ENCODE results near the gene CCNE1. TPM values are rescaled to one million over a fixed set of nuclear protein-coding genes. Genes with fewer than 3 reads are reported as not detected.

Gene CCNE1
- polyA plus RNA-seq, 1 donor (not counting 4 experiments of a cell fraction or from before 2014, with no cell fraction given) = 11.2 TPM

DNA sequence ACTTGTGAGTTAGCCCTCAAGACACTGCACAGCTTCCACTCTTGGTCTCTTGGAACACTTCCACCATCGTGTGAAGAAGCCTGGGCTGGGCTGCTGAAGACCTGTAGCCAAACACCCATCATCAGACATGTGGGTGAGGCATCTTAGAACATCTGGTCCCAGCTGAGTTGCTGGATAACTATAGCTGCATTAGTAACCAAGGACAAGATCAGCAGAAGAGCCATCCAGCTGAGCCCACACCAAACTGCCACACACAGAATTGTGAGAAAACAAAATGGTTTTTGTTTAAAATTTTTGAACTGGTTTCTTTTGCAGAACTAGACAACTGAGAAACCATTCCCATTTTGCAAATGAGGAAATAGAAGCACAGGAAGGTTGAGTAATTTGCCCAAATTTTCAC lies 56.2 kb downstream of the CCNE1 start:
- FAIRE-seq (no peak), DNase-seq (ENCODE audit: low read depth, low spot score) (no peak)
- TF ChIP-seq CTCF (optimal IDR thresholded peaks at IDR 0.05 in 1 of 3, IDR thresholded peaks at IDR 0.05 in 1 of 3, conservative IDR thresholded peaks at IDR 0.05 in 1 of 3; ENCODE audit: extremely low read depth in 1 of 3, insufficient read depth in 2 of 3, low read length in 3 of 3) (no peak), EZH2 (IDR thresholded peaks at IDR 0.05; ENCODE audit: low read length) (no peak)
- Histone ChIP-seq H3K9ac (ENCODE audit: control insufficient read depth, extremely low read depth, insufficient read depth, low read length) (no peak overlapping the region), H4K20me1 (ENCODE audit: control insufficient read depth, extremely low read depth, insufficient read depth, low read length) (no peaks in the 10 kb centered on the region), H3K9me1 (ENCODE audit: control insufficient read depth, extremely low read depth, insufficient read depth, low read length) (no peaks in the 10 kb centered on the region), H3K4me1 (ENCODE audit: control insufficient read depth, extremely low read depth, insufficient read depth, low read length) (peaks cover 3% of the 10 kb centered on the region), H3K27ac (ENCODE audit: control insufficient read depth, insufficient read depth, low read length) (no peak overlapping the region), H3K4me2 (ENCODE audit: control insufficient read depth, extremely low read depth, insufficient read depth, low read depth, low read length) (no peak overlapping the region), H3K79me2 (ENCODE audit: control insufficient read depth, insufficient read depth, low read length) (no peaks in the 10 kb centered on the region), H3K36me3 (ENCODE audit: control insufficient read depth in 2 of 2, extremely low read depth in 1 of 2, insufficient read depth in 2 of 2, low read length in 2 of 2) (no peaks in the 10 kb centered on the region), H2AFZ (ENCODE audit: control insufficient read depth, low read length) (no peak overlapping the region), H3K4me3 (ENCODE audit: control insufficient read depth in 2 of 3, extremely low read depth in 1 of 3, insufficient read depth in 2 of 3, low read depth in 1 of 3, low read length in 3 of 3) (no peak overlapping the region), H3K9me3 (ENCODE audit: control insufficient read depth, low read depth, low read length) (no peaks in the 10 kb centered on the region), H3K27me3 (ENCODE audit: control insufficient read depth, extremely low read depth, insufficient read depth, low read length) (peaks cover 13% of the 10 kb centered on the region)
- dilution Hi-C loops (cut with MboI; ENCODE audit: extremely low pct_ligation_motif_present, low sequenced_read_pairs) = no loop called here

GRCh38 chr19:29871143-29871542 lies 59.4 kb downstream of the CCNE1 start:
- Histone ChIP-seq H3K27ac (ENCODE audit: control insufficient read depth, insufficient read depth, low read length) (no peak overlapping the region), H3K4me2 (ENCODE audit: control insufficient read depth, extremely low read depth, insufficient read depth, low read depth, low read length) (no peak overlapping the region), H3K4me3 (ENCODE audit: control insufficient read depth in 2 of 3, extremely low read depth in 1 of 3, insufficient read depth in 2 of 3, low read depth in 1 of 3, low read length in 3 of 3) (no peak overlapping the region), H3K4me1 (ENCODE audit: control insufficient read depth, extremely low read depth, insufficient read depth, low read length) (peaks cover 3% of the 10 kb centered on the region), H3K79me2 (ENCODE audit: control insufficient read depth, insufficient read depth, low read length) (no peaks in the 10 kb centered on the region), H3K9me3 (ENCODE audit: control insufficient read depth, low read depth, low read length) (no peaks in the 10 kb centered on the region), H3K9me1 (ENCODE audit: control insufficient read depth, extremely low read depth, insufficient read depth, low read length) (no peaks in the 10 kb centered on the region), H3K9ac (ENCODE audit: control insufficient read depth, extremely low read depth, insufficient read depth, low read length) (no peak overlapping the region), H3K27me3 (ENCODE audit: control insufficient read depth, extremely low read depth, insufficient read depth, low read length) (peaks cover 13% of the 10 kb centered on the region), H3K36me3 (ENCODE audit: control insufficient read depth in 2 of 2, extremely low read depth in 1 of 2, insufficient read depth in 2 of 2, low read length in 2 of 2) (no peaks in the 10 kb centered on the region), H2AFZ (ENCODE audit: control insufficient read depth, low read length) (no peak overlapping the region), H4K20me1 (ENCODE audit: control insufficient read depth, extremely low read depth, insufficient read depth, low read length) (no peaks in the 10 kb centered on the region)
- DNase-seq (ENCODE audit: low read depth, low spot score) (no peak), FAIRE-seq (no peak)
- dilution Hi-C loops (cut with MboI; ENCODE audit: extremely low pct_ligation_motif_present, low sequenced_read_pairs) = no loop called here
- TF ChIP-seq CTCF (optimal IDR thresholded peaks at IDR 0.05 in 1 of 3, IDR thresholded peaks at IDR 0.05 in 1 of 3, conservative IDR thresholded peaks at IDR 0.05 in 1 of 3; ENCODE audit: extremely low read depth in 1 of 3, insufficient read depth in 2 of 3, low read length in 3 of 3) (no peak), EZH2 (IDR thresholded peaks at IDR 0.05; ENCODE audit: low read length) (no peak)

All from keratinocyte (primary cell).